Ascending aorta (tissue), 2 donors: ENCODE results near the gene KIAA0825. TPM values are rescaled to one million over a fixed set of nuclear protein-coding genes. Genes with fewer than 3 reads are reported as not detected.

ENCODE experiments used
- DNase-seq, 2 donors: peaks; one replicate each; pipeline ENCODE4 v3.0.0-alpha.2; 2019; ENCODE audit warnings: low spot score in 2 of 2
- H3K27ac ChIP-seq, 2 donors: fragments of 200-600 bp; sonication (generic); one replicate each; pipeline ENCODE4 v1.5.1; 2016 to 2017; ENCODE audit warnings: mild to moderate bottlenecking in 1 of 2
- H3K27me3 ChIP-seq: fragments of 200-600 bp; sonication (generic); one replicate; pipeline ENCODE4 v1.5.1; 2017
- H3K36me3 ChIP-seq, 2 donors: fragments of 200-600 bp; sonication (generic); one replicate each; pipeline ENCODE4 v1.5.1; 2016
- H3K4me1 ChIP-seq, 2 donors: fragments of 200-600 bp; sonication (generic); one replicate each; pipeline ENCODE4 v1.5.1; 2016 to 2017; ENCODE audit warnings: mild to moderate bottlenecking in 1 of 2
- H3K4me3 ChIP-seq, 2 donors: fragments of 200-600 bp; sonication (generic); one replicate each; pipeline ENCODE4 v1.5.1; 2016 to 2017; ENCODE audit warnings: mild to moderate bottlenecking in 1 of 2
- H3K9me3 ChIP-seq, 2 donors: fragments of 200-600 bp; sonication (generic); one replicate each; pipeline ENCODE4 v1.5.1; 2016
- intact Hi-C: fragments of 100-400 bp; cut with DNase I; formaldehyde crosslinking; loops from one replicate; pipeline ENCODE4 v1.15.1; 2023
- total RNA-seq: library from RNA; depleted of rRNA; stranded (reverse); fragments of >200 nt; gene quantifications from one replicate; pipeline ENCODE4 v1.1.0, GENCODE V29; 2016
- TF ChIP-seq, protein P1 (sequence below), 3 experiments: fragments of 200-600 bp in 2 of 3; fragments of 450-650 bp in 1 of 3; sonication (generic) in 2 of 3; IDR thresholded peaks; one replicate each; pipeline ENCODE4 v1.5.1; 2016 to 2019; ENCODE audit warnings: antibody characterized with exemption in 3 of 3, mild to moderate bottlenecking in 1 of 3, moderate library complexity in 1 of 3

KIAA0825 gene
- total RNA-seq, 1 donor from 2014 or later = 2.4 TPM

DNA sequence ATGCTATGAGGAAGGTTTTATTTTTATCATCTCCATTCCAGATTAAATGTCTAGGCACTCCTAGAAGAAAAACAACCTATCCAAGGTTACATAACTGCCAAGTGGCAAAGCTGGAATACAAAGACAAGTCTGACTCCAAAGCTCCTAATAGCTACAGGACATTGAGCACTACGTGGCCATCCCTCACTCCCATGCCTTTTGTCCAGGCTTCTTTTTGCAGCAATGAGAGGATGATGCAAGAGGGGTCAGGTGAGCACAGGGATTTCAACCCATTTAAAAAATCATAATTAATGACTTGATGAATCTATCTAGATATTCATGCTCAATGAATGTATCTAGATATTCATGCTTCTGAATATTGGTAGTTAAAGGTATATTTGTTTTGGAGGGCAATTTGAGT lies 117.0 kb downstream of the KIAA0825 start:
- TF ChIP-seq, protein P1, sequence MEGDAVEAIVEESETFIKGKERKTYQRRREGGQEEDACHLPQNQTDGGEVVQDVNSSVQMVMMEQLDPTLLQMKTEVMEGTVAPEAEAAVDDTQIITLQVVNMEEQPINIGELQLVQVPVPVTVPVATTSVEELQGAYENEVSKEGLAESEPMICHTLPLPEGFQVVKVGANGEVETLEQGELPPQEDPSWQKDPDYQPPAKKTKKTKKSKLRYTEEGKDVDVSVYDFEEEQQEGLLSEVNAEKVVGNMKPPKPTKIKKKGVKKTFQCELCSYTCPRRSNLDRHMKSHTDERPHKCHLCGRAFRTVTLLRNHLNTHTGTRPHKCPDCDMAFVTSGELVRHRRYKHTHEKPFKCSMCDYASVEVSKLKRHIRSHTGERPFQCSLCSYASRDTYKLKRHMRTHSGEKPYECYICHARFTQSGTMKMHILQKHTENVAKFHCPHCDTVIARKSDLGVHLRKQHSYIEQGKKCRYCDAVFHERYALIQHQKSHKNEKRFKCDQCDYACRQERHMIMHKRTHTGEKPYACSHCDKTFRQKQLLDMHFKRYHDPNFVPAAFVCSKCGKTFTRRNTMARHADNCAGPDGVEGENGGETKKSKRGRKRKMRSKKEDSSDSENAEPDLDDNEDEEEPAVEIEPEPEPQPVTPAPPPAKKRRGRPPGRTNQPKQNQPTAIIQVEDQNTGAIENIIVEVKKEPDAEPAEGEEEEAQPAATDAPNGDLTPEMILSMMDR (IDR thresholded peaks at IDR 0.05) = no peak
- intact Hi-C loops = no loop called here
- H3K4me3 ChIP-seq = no peak overlapping the region

DNA sequence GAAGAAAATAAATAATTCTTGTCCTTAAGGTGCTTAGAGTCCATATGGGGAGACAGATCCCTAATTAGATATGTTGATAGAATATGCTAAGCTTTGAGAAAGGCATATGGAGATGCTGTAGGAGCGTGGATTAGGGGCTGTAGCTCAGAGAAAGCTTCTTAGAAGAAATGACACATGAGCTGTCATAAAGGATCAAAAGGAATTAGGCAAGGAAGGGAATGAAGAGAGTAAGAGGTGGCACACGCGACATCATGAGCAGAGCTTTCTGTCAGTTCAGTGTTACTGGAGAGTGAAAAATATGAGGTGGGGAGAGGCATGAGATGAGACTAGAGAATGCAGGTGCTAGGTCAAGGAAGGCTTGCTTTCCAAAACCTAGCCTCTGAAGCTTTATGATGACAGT lies 118.6 kb downstream of the KIAA0825 start:
- no peak overlapping the region for H3K27ac ChIP-seq
- no peak for DNase-seq
- no peaks in the 10 kb centered on the region for H3K36me3 ChIP-seq
- no peaks in the 10 kb centered on the region for H3K27me3 ChIP-seq
- no peaks in the 10 kb centered on the region for H3K4me1 ChIP-seq
- H3K4me3 ChIP-seq = no peak overlapping the region
- TF ChIP-seq, protein P1 (IDR thresholded peaks at IDR 0.05) = no peak
- intact Hi-C loops = no loop called here
- H3K9me3 ChIP-seq = no peaks in the 10 kb centered on the region

More for the DNA sequence above, 117.0 kb downstream of the KIAA0825 start:
- DNase-seq = no peak
- Histone ChIP-seq H3K4me1 (no peaks in the 10 kb centered on the region), H3K27me3 (no peaks in the 10 kb centered on the region), H3K27ac (no peak overlapping the region), H3K36me3 (no peaks in the 10 kb centered on the region), H3K9me3 (no peaks in the 10 kb centered on the region)

DNA sequence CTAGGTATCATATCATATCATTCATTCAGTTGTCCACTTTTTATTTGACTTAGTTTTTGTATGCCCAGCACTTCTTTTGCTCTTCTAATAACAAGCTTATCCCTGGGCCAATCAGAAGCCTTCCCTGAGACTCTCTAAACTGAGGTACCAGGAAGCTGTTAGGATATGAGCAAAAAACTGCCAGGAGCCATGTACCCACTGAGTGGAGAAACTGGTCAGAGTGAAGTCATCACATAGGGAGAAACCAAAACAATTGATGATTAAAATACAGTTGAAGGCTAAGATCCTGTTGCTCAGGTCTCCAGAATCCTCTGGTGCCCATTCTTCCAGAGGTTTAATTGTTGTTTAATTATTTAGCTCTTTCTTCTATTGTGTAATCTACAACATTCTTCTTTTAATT lies 120.2 kb downstream of the KIAA0825 start:
- H3K27me3 ChIP-seq = no peaks in the 10 kb centered on the region
- H3K9me3 ChIP-seq = no peaks in the 10 kb centered on the region
- DNase-seq = no peak
- H3K27ac ChIP-seq = no peak overlapping the region
- TF ChIP-seq, protein P1 (IDR thresholded peaks at IDR 0.05) = no peak
- no peaks in the 10 kb centered on the region for H3K4me1 ChIP-seq
- no peaks in the 10 kb centered on the region for H3K36me3 ChIP-seq
- no peak overlapping the region for H3K4me3 ChIP-seq
- intact Hi-C loops = no loop called here

DNA sequence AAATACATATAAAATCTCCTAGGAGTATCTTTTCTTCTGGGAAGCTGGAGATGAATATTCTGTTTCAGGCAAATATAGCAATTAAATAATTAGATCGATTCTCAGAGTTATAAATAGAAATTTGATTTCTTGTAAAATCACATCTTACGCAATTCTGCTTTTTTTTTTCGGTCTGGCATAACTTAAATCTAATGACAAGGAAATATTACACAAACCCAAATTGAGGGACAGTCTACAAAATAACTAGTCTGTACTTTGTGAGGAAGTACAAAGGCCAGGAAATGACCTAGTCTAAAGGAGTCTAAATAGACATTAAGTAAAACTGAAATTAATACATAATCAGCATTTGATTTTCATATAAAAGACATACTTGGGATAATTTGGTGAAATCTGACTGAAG lies 133.3 kb downstream of the KIAA0825 start:
- Histone ChIP-seq H3K27ac (no peak overlapping the region), H3K4me3 (no peak overlapping the region), H3K36me3 (no peaks in the 10 kb centered on the region), H3K4me1 (no peaks in the 10 kb centered on the region), H3K9me3 (no peaks in the 10 kb centered on the region), H3K27me3 (no peaks in the 10 kb centered on the region)
- TF ChIP-seq, protein P1 (IDR thresholded peaks at IDR 0.05) = no peak
- DNase-seq = no peak
- intact Hi-C loops = no loop called here

DNA sequence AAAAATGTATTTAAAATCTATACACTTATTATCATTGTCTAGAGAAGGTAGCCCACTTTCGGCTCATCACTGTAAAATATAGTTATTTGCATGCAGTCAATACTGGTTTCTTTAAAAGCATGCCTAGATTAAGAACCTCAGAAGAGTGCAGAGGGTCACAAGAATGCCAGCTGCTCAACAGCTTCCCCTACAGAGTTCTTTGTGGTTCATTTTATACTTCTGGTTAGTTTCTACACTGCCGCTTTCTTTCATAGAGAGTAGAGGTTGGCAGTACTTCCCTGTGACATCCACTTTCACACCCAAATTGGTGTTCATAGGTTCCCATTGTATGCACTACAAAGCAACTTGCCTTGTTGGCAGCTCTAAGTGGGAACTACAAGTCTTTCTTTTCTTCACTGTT lies 137.3 kb downstream of the KIAA0825 start:
- no peak overlapping the region for H3K4me3 ChIP-seq
- DNase-seq = no peak
- intact Hi-C loops = no loop called here

More for the DNA sequence above, 137.3 kb downstream of the KIAA0825 start:
- no peaks in the 10 kb centered on the region for H3K9me3 ChIP-seq
- TF ChIP-seq, protein P1 (IDR thresholded peaks at IDR 0.05) = no peak
- no peaks in the 10 kb centered on the region for H3K36me3 ChIP-seq
- no peaks in the 10 kb centered on the region for H3K27me3 ChIP-seq
- H3K27ac ChIP-seq = no peak overlapping the region
- H3K4me1 ChIP-seq = no peaks in the 10 kb centered on the region
